Raji (cell line): Measurements from ENCODE around the gene SMAD9.

ENCODE experiments used
- POLR2A ChIP-seq: IDR thresholded peaks from 2 replicates; pipeline ENCODE4 v1.6.1; 2011; ENCODE audit warnings: low read depth, low read length, control low read depth; ENCODE audit not compliant: insufficient read depth

SMAD9 gene

GRCh38 chr13:36885901-36886300 lies 34.1 kb downstream of the SMAD9 start:
- TF ChIP-seq POLR2A, result no peak

DNA sequence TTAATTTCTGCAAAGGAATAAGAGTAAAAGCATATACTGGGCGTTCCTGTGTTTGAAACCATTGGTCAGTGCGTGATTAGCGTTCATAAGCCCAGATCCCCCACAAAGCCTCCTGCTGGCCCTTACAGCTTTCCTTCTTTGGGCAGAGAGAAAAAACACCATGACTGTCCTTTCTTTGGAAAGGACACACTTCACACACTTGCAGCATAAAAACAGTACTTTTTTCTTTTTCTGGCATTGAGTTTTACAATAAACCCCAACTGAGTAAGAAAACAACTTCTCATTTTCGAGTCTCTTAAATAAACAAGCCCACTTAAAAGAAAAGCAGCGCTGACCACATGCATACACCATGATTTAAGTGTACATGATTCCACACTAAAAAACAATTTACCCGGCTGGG lies 35.8 kb downstream of the SMAD9 start:
- TF ChIP-seq POLR2A, result no peak

- no peak for TF ChIP-seq POLR2A
These were observed 36.2 kb downstream of the SMAD9 start for GRCh38 chr13:36883824-36884223.

- no peak for TF ChIP-seq POLR2A
These were observed 37.1 kb downstream of the SMAD9 start for GRCh38 chr13:36882829-36883390.

DNA sequence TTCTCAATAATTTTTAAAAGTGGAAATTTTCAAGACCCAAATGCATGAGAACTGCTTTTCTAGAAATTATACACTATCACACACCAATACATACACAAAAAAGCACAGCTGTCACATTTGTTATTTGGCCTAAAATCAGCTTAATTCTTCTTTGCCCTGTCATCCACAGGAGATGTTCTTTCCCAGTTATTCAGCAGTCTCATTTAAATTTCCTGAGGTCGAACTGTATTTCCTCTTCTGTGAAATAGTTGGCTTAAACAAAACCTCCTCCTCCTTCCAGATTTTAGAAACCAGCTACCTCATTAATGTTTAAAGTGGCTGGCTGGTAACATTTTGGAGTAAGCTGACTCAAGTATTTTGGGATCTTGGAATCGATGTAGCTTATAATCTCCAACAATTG lies 39.1 kb downstream of the SMAD9 start:
- TF ChIP-seq POLR2A, result no peak

- no peak for TF ChIP-seq POLR2A
These were observed 40.7 kb downstream of the SMAD9 start for GRCh38 chr13:36879218-36879938.

- no peak for TF ChIP-seq POLR2A
These were observed 44.1 kb downstream of the SMAD9 start for GRCh38 chr13:36875961-36876360.

GRCh38 chr13:36875431-36875830 lies 44.6 kb downstream of the SMAD9 start:
- TF ChIP-seq POLR2A, result no peak

DNA sequence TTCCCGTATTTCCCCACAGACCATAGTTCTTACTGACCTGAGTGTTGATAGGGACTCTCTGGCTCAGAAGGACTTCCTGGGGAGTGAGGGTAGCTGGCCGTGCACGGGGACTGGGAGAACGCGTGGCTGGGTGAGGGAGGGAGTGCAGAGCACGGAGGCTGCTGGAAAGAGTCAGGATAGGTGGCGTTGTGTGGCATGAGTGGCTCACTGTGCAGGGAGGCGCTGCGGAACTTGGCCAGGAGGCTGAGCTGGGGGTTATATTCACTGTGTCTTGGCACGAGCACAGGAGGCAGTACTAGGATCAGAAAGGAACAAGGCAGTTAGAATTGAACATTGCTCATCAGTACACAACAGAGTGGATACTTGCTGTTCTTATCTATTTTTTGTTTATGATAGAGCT lies 47.4 kb downstream of the SMAD9 start:
- no peak for TF ChIP-seq POLR2A

DNA sequence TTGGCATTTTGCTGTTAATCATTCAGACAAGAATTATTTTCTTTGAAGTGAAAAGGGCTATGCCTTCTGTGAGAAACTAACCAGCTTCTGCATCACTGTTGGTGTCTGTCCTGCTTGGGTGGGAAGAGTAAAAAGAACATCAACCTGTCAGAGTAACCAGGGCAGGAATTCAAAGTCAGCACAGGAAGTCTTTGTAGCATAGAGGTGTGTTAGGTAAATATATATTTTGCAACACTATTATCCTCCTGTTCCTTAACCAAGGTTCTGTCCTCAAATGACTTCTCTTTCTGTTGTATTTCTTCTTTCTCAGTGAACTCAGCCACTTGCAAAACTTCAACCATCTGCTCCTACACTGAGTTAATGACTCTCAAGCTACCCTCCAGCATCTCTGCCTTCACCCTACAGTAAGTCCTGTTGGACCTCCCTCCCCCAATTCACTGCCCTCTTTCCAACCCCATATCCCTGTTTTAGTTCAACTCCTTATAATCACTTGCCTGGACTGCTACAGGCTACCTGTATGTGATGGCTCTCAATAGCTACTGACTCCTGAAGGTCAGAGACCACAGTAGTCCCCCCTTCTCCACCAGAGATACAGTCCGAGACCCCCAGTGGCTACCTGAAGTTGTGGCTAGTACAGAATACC lies 49.9 kb downstream of the SMAD9 start:
- TF ChIP-seq POLR2A, result no peak

DNA sequence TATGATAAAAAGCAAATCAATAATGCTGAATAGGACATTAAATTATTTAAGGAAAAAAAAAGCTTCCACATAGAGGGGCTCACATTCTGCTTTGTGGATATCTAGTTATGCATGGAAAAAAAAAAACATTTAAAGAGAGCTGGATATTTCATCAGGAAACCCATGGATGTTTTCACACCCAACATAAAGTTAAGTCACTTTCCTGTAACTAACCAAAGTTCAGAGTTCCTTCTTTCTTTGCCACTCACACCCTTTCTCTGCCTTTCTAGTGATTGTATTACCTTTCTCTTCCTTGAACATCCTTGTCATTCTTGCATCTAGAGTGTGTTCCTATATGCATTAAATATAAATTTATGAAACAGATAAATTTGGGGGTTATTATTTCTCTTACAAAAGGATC lies 53.8 kb downstream of the SMAD9 start:
- TF ChIP-seq POLR2A, result no peak

DNA sequence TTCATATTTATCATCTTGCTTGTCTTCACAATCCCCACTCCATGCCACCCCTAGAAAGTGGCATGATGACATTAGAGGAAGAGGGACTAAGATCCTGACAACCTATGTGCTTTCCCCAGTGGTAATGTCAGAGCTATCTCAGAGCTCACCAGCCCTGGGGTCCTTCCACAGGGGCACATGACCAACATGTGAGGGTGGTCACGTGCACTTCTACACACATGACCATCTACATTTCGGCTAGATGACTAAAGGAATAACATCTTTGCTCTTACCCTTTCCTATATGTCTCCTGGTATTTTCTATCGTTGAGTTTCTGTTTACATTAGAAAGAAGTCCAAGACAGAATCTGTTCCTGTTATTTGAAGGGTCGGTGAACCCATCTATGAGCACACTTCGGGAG lies 54.8 kb downstream of the SMAD9 start:
- TF ChIP-seq POLR2A, result no peak

GRCh38 chr13:36862722-36863121 lies 57.3 kb downstream of the SMAD9 start:
- no peak for TF ChIP-seq POLR2A

- TF ChIP-seq POLR2A, result no peak
These were observed 57.9 kb downstream of the SMAD9 start for GRCh38 chr13:36862002-36862685.

DNA sequence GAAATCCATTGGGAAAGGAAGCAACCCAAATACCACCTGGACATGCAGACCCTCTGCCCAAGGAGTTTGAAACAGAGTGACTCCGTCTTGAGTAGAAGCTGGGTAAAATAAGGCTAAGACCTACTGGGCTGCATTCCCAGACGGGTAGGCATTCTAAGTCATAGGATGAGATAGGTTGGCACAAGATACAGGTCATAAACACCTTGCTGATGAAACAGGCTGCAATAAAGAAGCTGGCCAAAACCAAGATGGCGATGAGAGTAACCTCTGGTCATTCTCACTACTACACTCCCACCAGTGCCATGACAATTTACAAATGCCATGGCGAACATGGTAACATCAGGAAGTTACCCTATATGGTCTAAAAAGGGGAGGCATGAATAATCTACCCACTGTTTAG lies 60.8 kb downstream of the SMAD9 start:
- TF ChIP-seq POLR2A, result no peak

GRCh38 chr13:36858290-36858689 lies 61.7 kb downstream of the SMAD9 start:
- no peak for TF ChIP-seq POLR2A
